HG02678 (cell line): ENCODE measurements around the gene POTEJ.
A peak's percentile ranks its signal among the peaks of the same experiment; 100 is the strongest.
"Not testable (repeated sequence)": the region's sequence is repeated elsewhere in the genome, so short reads cannot be mapped to it uniquely, and the experiment has no call there.

Source experiments
- ATAC-seq: cut with Tn5 transposase; IDR thresholded peaks from one replicate; pipeline ENCODE4 v1.9.1; 2021; ENCODE audit warnings: mild to moderate bottlenecking, moderate library complexity; ENCODE audit not compliant: unreplicated experiment

Gene POTEJ

GRCh38 chr2:130611140-130611539 is at the start of gene POTEJ:
POTEJ (plus strand) TSS chr2:130611440; CDS start chr2:130611533, 93 bp downstream.
- ATAC-seq, result not testable (repeated sequence)

- not testable (repeated sequence) for ATAC-seq
These were observed 45.1 kb upstream of the POTEJ start for GRCh38 chr2:130566165-130566564.

- ATAC-seq, result not testable (repeated sequence)
These were observed 39.3 kb upstream of the POTEJ start for GRCh38 chr2:130571929-130572328.

- ATAC-seq, result not testable (repeated sequence)
These were observed 37.0 kb upstream of the POTEJ start for GRCh38 chr2:130574230-130574629.

- ATAC-seq, result not testable (repeated sequence)
These were observed 34.9 kb upstream of the POTEJ start for GRCh38 chr2:130576209-130576784.

GRCh38 chr2:130577559-130577958 is 33.7 kb upstream of the POTEJ start:
- not testable (repeated sequence) for ATAC-seq

- not testable (repeated sequence) for ATAC-seq
These were observed 32.1 kb upstream of the POTEJ start for GRCh38 chr2:130579121-130579520.

- not testable (repeated sequence) for ATAC-seq
These were observed 29.7 kb upstream of the POTEJ start for GRCh38 chr2:130581491-130581890.

GRCh38 chr2:130582970-130583369 is 28.3 kb upstream of the POTEJ start:
- not testable (repeated sequence) for ATAC-seq

GRCh38 chr2:130583582-130583981 is 27.7 kb upstream of the POTEJ start:
- ATAC-seq, result not testable (repeated sequence)

- ATAC-seq, result not testable (repeated sequence)
These were observed 26.5 kb upstream of the POTEJ start for GRCh38 chr2:130584726-130585125.

GRCh38 chr2:130588688-130589458 is 22.4 kb upstream of the POTEJ start:
- peak; percentile 72 for ATAC-seq

GRCh38 chr2:130590170-130590841 is 20.9 kb upstream of the POTEJ start:
- not testable (repeated sequence) for ATAC-seq

GRCh38 chr2:130590842-130591359 is 20.3 kb upstream of the POTEJ start:
- ATAC-seq, result not testable (repeated sequence)

GRCh38 chr2:130592791-130593414 is 18.3 kb upstream of the POTEJ start:
- not testable (repeated sequence) for ATAC-seq

- ATAC-seq, result not testable (repeated sequence)
These were observed 17.2 kb upstream of the POTEJ start for GRCh38 chr2:130594011-130594410.

- ATAC-seq, result not testable (repeated sequence)
These were observed 14.5 kb upstream of the POTEJ start for GRCh38 chr2:130596757-130597156.

GRCh38 chr2:130597994-130598393 is 13.2 kb upstream of the POTEJ start:
- not testable (repeated sequence) for ATAC-seq

GRCh38 chr2:130598463-130598862 is 12.8 kb upstream of the POTEJ start:
- not testable (repeated sequence) for ATAC-seq

GRCh38 chr2:130599393-130599792 is 11.8 kb upstream of the POTEJ start, which contains the start of gene CFC1:
CFC1 (minus strand) TSS chr2:130599575; CDS start chr2:130599287, 288 bp downstream.
- ATAC-seq, result not testable (repeated sequence)

- not testable (repeated sequence) for ATAC-seq
These were observed 11.3 kb upstream of the POTEJ start for GRCh38 chr2:130599926-130600325.
